Common myeloid progenitor, CD34-positive (primary cell): ENCODE measurements around the gene NPLOC4.
A peak's percentile ranks its signal among the peaks of the same experiment; 100 is the strongest.

ENCODE experiments used
- CTCF ChIA-PET: fragments of 350-600 bp; sonication (Branson Sonifier 250); formaldehyde crosslinking; loops from one replicate; lab custom pipeline; 2021; ENCODE audit warnings: antibody characterized with exemption; lab: Charles Lee
- POLR2A ChIA-PET: fragments of 350-600 bp; sonication (Branson Sonifier 250); formaldehyde crosslinking; loops from one replicate; lab custom pipeline; 2021; ENCODE audit warnings: antibody characterized with exemption; lab: Charles Lee
- DNase-seq, 3 donors: peaks; one replicate each; pipeline versions ENCODE4 v3.0.0 to v3.0.0-alpha.2; 2013
- H3K27ac ChIP-seq, 2 experiments: 1 replicate in 1 of 2; 2 replicates in 1 of 2; pipeline ENCODE4 v1.7.0; 2013; ENCODE audit warnings: inconsistent platforms in 2 of 2, low read length in 2 of 2, mild to moderate bottlenecking in 2 of 2, low read depth in 1 of 2, moderate library complexity in 1 of 2; ENCODE audit not compliant: severe bottlenecking in 2 of 2, insufficient read depth in 1 of 2, poor library complexity in 1 of 2
- H3K27me3 ChIP-seq, 5 experiments: replicated peaks in 2 of 5; 1 replicate in 3 of 5; 2 replicates in 2 of 5; pipeline versions ENCODE4 v1.6.1 to v1.7.0; 2013; ENCODE audit warnings: low read length in 4 of 5, mild to moderate bottlenecking in 2 of 5, moderate library complexity in 2 of 5, inconsistent platforms in 1 of 5; ENCODE audit not compliant: insufficient read depth in 5 of 5, control insufficient read depth in 4 of 5
- H3K36me3 ChIP-seq, 4 experiments: 1 replicate in 2 of 4; 2 replicates in 2 of 4; pipeline versions ENCODE4 v1.6.1 to v1.7.0; 2013; ENCODE audit warnings: low read length in 3 of 4, control low read depth in 1 of 4, mild to moderate bottlenecking in 1 of 4; ENCODE audit not compliant: control insufficient read depth in 4 of 4, insufficient read depth in 4 of 4
- H3K4me1 ChIP-seq, 4 experiments: 1 replicate in 3 of 4; 2 replicates in 1 of 4; pipeline versions ENCODE4 v1.6.1 to v1.7.1; 2013; ENCODE audit warnings: low read length in 3 of 4, mild to moderate bottlenecking in 3 of 4, control low read depth in 1 of 4, inconsistent platforms in 1 of 4, moderate library complexity in 1 of 4; ENCODE audit not compliant: control insufficient read depth in 4 of 4, insufficient read depth in 4 of 4; ENCODE audit errors: control extremely low read depth in 1 of 4
- H3K4me3 ChIP-seq, 7 experiments: 1 replicate in 4 of 7; 2 replicates in 3 of 7; pipeline versions ENCODE4 v1.5.1 to v1.7.0; 2013; ENCODE audit warnings: mild to moderate bottlenecking in 7 of 7, low read length in 6 of 7, moderate library complexity in 6 of 7, inconsistent platforms in 2 of 7, low read depth in 2 of 7, control low read depth in 1 of 7; ENCODE audit not compliant: insufficient read depth in 4 of 7, control insufficient read depth in 1 of 7; ENCODE audit errors: extremely low read depth in 1 of 7
- H3K9me3 ChIP-seq, 5 experiments: 1 replicate in 4 of 5; 2 replicates in 1 of 5; pipeline versions ENCODE4 v1.6.1 to v1.7.1; 2013; ENCODE audit warnings: low read length in 4 of 5, mild to moderate bottlenecking in 2 of 5, inconsistent platforms in 1 of 5, low read depth in 1 of 5, moderate library complexity in 1 of 5; ENCODE audit not compliant: control insufficient read depth in 4 of 5, insufficient read depth in 2 of 5; ENCODE audit errors: control extremely low read depth in 1 of 5
- WGBS: methylation state at CpG from one replicate; pipeline ENCODE4 v1.1.5; 2013; ENCODE audit not compliant: insufficient coverage; 5-methylcytosine and 5-hydroxymethylcytosine counted together

Gene NPLOC4

DNA sequence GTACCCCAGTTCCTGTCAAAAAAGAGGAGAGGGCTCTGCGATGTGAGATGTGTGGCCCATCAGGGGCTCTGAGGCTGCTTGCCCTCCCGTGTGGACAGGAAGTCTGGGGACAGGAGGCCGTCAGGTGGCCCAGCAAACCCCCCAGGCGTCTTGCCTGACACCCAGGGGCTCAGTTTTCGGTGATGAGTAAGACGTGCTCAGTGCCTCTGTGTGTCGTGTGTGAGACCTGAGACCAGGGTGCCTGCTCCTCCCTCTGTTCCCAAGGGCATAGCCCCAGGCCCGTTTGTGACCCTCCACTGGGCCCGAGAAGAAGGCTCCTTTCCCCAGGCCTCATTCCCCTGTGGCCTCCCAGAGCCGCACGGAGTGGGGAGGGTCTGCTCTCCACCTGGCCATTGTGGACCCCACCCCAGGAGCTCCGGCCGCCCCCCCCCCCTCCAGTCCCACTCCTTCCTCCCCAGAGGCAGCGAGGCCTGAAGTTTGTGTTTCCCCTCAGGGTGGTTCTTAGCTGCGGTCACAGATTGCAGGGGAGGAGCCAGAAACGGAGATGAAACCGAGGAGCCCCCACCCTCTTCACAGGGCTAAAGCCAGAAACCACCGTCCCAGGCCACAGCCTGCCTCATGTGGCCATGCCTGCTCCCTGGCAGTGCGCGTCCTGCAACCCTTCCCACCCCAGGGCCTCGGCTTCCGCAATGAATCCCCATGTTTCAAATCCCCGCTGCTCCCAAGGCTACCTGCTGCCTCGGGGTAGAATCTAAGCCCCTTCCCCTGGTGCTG is 119.4 kb downstream of the NPLOC4 start:
- ChIA-PET CTCF (interaction anchor here (0.9 to 1.9 kb wide), 4 partner anchors 11 to 77 kb away, joined by 3 to 6 read pairs (median 3); no protein-coding TSS in a partner anchor), POLR2A (interaction anchor here (1.1 kb wide), 1 partner anchor 26 kb away, joined by 3 read pairs; no protein-coding TSS in a partner anchor)
- Histone ChIP-seq H3K27me3 (peaks cover 0 to 8% (median 0%) of the 10 kb centered on the region in 5 experiments), H3K4me1 (peaks cover 0 to 49% (median 44%) of the 10 kb centered on the region in 4 experiments), H3K4me3 (no peak overlapping the region), H3K27ac (no peak overlapping the region), H3K36me3 (no peaks in the 10 kb centered on the region), H3K9me3 (no peaks in the 10 kb centered on the region)
- 86% methylated on average over 19 of the region's 24 CpGs for WGBS
- DNase-seq = no peak

DNA sequence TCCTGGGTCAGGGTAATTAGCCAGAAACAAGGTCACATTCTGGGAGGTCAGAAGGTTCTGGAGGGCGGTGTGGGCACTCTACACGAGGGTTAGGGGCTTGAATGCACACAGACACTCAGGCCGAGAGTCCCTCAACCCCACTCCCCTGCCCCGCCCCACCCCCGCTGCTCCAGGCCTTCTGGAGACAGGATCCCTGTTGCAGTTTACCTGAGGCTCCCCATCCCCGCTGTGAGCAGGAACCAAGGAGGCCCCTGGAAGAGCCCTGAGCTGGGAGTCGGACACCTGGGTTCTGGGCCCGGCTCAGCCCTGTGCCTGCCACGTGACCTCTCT is 119.9 kb downstream of the NPLOC4 start:
- Histone ChIP-seq H3K36me3 (peaks cover 0 to 1% (median 0%) of the 10 kb centered on the region in 4 experiments), H3K4me3 (no peak overlapping the region), H3K27ac (no peak overlapping the region), H3K27me3 (peaks cover 0 to 8% (median 0%) of the 10 kb centered on the region in 5 experiments), H3K4me1 (peaks cover 0 to 51% (median 45%) of the 10 kb centered on the region in 4 experiments), H3K9me3 (no peaks in the 10 kb centered on the region)
- DNase-seq = no peak
- WGBS = 81% methylated on average over 5 of the region's 9 CpGs
- CTCF ChIA-PET = interaction anchor here (1.2 to 1.9 kb wide), 3 partner anchors 27 to 77 kb away, joined by 3 to 6 read pairs (median 4); no protein-coding TSS in a partner anchor
- POLR2A ChIA-PET = interaction anchor here (1.0 kb wide), 1 partner anchor 34 kb away, joined by 3 read pairs; no protein-coding TSS in a partner anchor

DNA sequence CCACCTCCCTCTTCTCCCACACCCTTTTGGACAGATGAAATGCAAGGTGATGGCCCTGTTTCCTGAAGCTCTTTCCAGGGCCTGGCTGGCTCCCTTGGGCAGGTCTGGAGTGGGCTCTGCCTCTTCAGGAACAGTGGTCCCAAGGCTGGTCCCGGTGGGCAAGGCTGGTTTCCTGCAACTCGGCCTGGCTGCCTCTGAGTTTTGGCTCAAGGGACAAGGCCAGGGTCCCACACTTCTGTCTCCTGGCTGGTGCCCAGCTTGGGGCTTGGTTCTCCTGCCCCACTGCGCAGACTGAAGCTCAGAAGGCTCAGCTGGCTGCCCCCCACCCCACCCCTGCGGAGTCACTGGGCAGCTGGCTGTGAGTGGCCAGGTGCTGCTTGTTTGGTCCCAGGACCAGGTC is 120.5 kb downstream of the NPLOC4 start:
- 92% methylated on average over 4 of the region's 4 CpGs for WGBS
- H3K27ac ChIP-seq = no peak overlapping the region
- H3K4me1 ChIP-seq = peaks cover 0 to 56% (median 50%) of the 10 kb centered on the region in 4 experiments
- H3K4me3 ChIP-seq = no peak overlapping the region
- H3K9me3 ChIP-seq = no peaks in the 10 kb centered on the region
- H3K27me3 ChIP-seq = peaks cover 0 to 8% (median 0%) of the 10 kb centered on the region in 5 experiments
- no peak for DNase-seq
- H3K36me3 ChIP-seq = peaks cover 0 to 6% (median 2%) of the 10 kb centered on the region in 4 experiments
- ChIA-PET POLR2A (interaction anchor here (1.0 kb wide), 1 partner anchor 33 kb away, joined by 3 read pairs; no protein-coding TSS in a partner anchor), CTCF (interaction anchor here (0.8 to 1.2 kb wide), 2 partner anchors 17 to 27 kb away, joined by 3 to 4 read pairs; no protein-coding TSS in a partner anchor)

DNA sequence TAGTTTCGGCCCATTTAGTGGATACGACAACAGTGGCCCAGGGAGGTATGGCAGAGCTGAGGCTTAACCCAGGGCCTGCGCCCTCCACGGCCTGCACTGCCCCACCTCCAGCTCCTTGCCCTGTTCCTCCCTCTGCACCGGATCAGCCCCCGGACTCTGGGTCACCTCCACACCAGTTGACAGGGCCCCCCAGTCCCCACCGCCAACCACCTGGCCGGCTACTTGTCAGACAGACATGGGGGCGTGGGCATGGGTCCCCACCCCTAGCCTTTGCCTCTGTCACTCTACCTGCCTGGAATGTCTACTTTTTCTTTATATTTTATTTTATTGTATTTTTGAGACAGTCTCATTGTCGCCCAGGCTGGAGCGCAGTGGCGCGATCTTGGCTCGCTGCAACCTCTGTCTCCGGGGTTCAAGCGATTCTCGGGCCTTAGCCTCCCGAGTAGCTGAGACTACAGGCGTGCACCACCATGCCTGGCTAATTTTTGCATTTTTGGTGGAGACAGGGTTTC is 121.3 kb downstream of the NPLOC4 start:
- peaks cover 0 to 64% (median 57%) of the 10 kb centered on the region in 4 experiments for H3K4me1 ChIP-seq
- CTCF ChIA-PET = interaction anchor here (0.6 to 1.2 kb wide), 2 partner anchors 8 to 26 kb away, joined by 3 to 4 read pairs; no protein-coding TSS in a partner anchor
- peak overlapping the region in 6 of 7 experiments; percentile 53 to 91 (median 67) for H3K4me3 ChIP-seq

DNA sequence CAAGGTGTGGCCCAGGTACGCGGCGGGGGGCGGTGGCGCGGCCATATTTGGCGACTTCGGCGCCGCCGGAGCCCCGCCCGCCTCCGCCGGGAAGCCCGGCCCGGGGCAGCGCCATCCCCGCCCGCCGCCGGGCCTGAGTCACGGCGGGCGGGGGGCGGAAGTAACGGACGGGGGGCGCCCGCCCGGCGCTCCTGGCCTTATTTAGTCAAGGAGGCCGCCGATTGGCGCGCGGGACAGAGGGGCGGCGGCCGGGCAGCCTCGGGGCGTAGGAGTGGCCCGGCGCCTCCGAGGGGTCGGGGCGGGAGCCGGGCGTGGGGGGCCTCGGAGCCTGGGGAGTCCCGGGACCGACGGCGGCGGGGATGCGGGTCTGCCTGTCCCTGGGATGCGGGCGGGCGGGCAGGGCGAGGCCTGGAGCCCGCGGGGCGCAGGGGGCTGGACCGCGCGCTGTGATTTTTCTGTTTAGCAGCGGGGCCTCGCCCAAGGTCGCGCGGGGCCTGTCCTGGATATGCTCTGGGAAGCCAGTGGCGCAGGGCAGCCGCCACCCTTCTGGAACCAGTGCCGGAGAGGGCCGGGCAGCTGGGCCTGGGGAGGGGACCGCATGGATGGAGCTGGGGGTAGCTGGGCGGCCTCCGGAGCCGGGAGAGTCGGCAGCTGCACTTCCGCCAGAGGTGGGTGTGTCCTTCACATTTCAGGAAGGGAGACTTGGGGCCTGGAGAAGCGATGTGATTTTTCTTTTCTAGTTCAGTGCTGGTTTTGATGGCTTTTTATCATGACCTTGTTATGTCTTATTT is 122.0 kb downstream of the NPLOC4 start:
- Histone ChIP-seq H3K4me1 (peaks cover 4 to 68% (median 62%) of the 10 kb centered on the region in 4 experiments), H3K27me3 (peaks cover 0 to 8% (median 0%) of the 10 kb centered on the region in 5 experiments), H3K4me3 (peak overlapping the region; percentile 45 to 91 (median 66)), H3K27ac (peak overlapping the region in 1 of 2 experiments; percentile 66), H3K9me3 (no peaks in the 10 kb centered on the region), H3K36me3 (peaks cover 0 to 22% (median 14%) of the 10 kb centered on the region in 4 experiments)
- 0% methylated on average over 55 of the region's 82 CpGs for WGBS
- POLR2A ChIA-PET = interaction anchor here (1.2 to 1.4 kb wide), 2 partner anchors 12 to 25 kb away, joined by 3 to 4 read pairs; no protein-coding TSS in a partner anchor
- DNase-seq = peak in 2 of 3 donors; percentile 68 to 78
- CTCF ChIA-PET = interaction anchor here (0.6 kb wide), 1 partner anchor 8 kb away, joined by 3 read pairs; no protein-coding TSS in a partner anchor

More for the DNA sequence above, 121.3 kb downstream of the NPLOC4 start:
- Histone ChIP-seq H3K36me3 (peaks cover 0 to 15% (median 9%) of the 10 kb centered on the region in 4 experiments), H3K27me3 (peaks cover 0 to 8% (median 0%) of the 10 kb centered on the region in 5 experiments), H3K27ac (no peak overlapping the region), H3K9me3 (no peaks in the 10 kb centered on the region)
- WGBS = 72% methylated on average over 14 of the region's 19 CpGs
- DNase-seq = no peak
- POLR2A ChIA-PET = interaction anchor here (1.0 kb wide), 1 partner anchor 33 kb away, joined by 3 read pairs; no protein-coding TSS in a partner anchor

DNA sequence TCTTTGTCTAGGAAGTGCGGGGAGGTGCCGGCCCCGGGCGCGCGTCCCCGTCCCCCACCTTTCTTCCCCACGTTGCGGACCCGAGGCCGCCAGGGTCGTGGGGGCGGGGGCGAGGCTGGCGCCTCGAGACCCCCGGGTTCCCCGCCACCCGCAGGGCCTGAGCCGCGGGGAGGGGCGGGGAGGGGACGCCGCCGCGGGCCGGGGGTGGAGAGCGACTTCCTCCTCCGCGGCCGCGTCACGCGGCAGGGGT is 122.5 kb downstream of the NPLOC4 start:
- POLR2A ChIA-PET = interaction anchor here (1.0 to 2.8 kb wide), 4 partner anchors 9 to 120 kb away, joined by 3 to 10 read pairs (median 4); partner anchors contain the start of gene BAHCC1
- WGBS = 0% methylated on average over 3 of the region's 34 CpGs
- no peak for DNase-seq
- no peaks in the 10 kb centered on the region for H3K9me3 ChIP-seq
- CTCF ChIA-PET = no interaction called here
- H3K4me3 ChIP-seq = peak overlapping the region; percentile 29 to 91 (median 66)
- peaks cover 4 to 68% (median 62%) of the 10 kb centered on the region in 4 experiments for H3K4me1 ChIP-seq
- H3K27me3 ChIP-seq = peaks cover 0 to 8% (median 0%) of the 10 kb centered on the region in 5 experiments
- peaks cover 0 to 27% (median 16%) of the 10 kb centered on the region in 4 experiments for H3K36me3 ChIP-seq
- peak overlapping the region in 1 of 2 experiments; percentile 66 for H3K27ac ChIP-seq
